Measurements from ENCODE around the gene CLK1. TPM values are rescaled to one million over a fixed set of nuclear protein-coding genes. Genes with fewer than 3 reads are reported as not detected.

Gene CLK1
- total and polyA plus RNA-seq, 3 experiments from 2014 or later, result 44.8 to 114 (median 110) TPM

- H3K9me3 Mint-ChIP-seq, result no peaks in the 10 kb centered on the region
- peak overlapping the region in 1 of 7 donors; percentile 53 for H3K4me3 Mint-ChIP-seq
- Histone ChIP-seq H3K27ac (ENCODE audit: low read depth, low read length) (no peak overlapping the region), H3K4me1 (ENCODE audit: insufficient read depth, low read length) (no peaks in the 10 kb centered on the region), H3K27me3 (ENCODE audit: insufficient read depth, low read length, poor library complexity, severe bottlenecking) (no peaks in the 10 kb centered on the region), H3K4me3 (ENCODE audit: low read length) (no peak overlapping the region), H3K9me3 (ENCODE audit: low read length) (no peaks in the 10 kb centered on the region), H3K36me3 (ENCODE audit: insufficient read depth, low read length) (peaks cover 44% of the 10 kb centered on the region)
- H3K27ac Mint-ChIP-seq, result peak overlapping the region in 6 of 8 donors; percentile 38 to 78 (median 50)
- H3K4me1 Mint-ChIP-seq, result peaks cover 0 to 19% (median 18%) of the 10 kb centered on the region in 3 donors
- DNase-seq, result no peak
- ChIA-PET CTCF (no interaction called here), POLR2A (interaction anchor here (1.1 to 2.3 kb wide), 2 partner anchors 8 to 14 kb away, joined by 4 to 9 read pairs; partner anchors contain the start of gene CLK1)
- peaks cover 0 to 2% of the 10 kb centered on the region in 2 donors for H3K27me3 Mint-ChIP-seq
- H3K36me3 Mint-ChIP-seq, result peaks cover 17 to 53% (median 20%) of the 10 kb centered on the region in 3 donors
Observed at GRCh38 chr2:200850512-200851256, 13.8 kb downstream of the CLK1 start.

GRCh38 chr2:200847939-200848338 lies 16.5 kb downstream of the CLK1 start:
- H3K36me3 Mint-ChIP-seq, result peaks cover 7 to 28% (median 17%) of the 10 kb centered on the region in 3 donors
- H3K4me1 ChIP-seq (ENCODE audit: insufficient read depth, low read length), result no peaks in the 10 kb centered on the region
- H3K4me3 ChIP-seq (ENCODE audit: low read length), result no peak overlapping the region
- no peaks in the 10 kb centered on the region for H3K9me3 ChIP-seq (ENCODE audit: low read length)
- H3K36me3 ChIP-seq (ENCODE audit: insufficient read depth, low read length), result peaks cover 18% of the 10 kb centered on the region
- H3K27ac ChIP-seq (ENCODE audit: low read depth, low read length), result no peak overlapping the region
- ChIA-PET CTCF (interaction anchor here (0.9 to 2.4 kb wide), 3 partner anchors 11 to 220 kb away, joined by 3 to 8 read pairs (median 5); no protein-coding TSS in a partner anchor), POLR2A (interaction anchor here (2.4 kb wide), 1 partner anchor 16 kb away, joined by 11 read pairs; the partner anchor contains the start of gene CLK1)
- DNase-seq, result no peak
- H3K9me3 Mint-ChIP-seq, result no peaks in the 10 kb centered on the region
- H3K27me3 Mint-ChIP-seq, result peaks cover 0 to 2% of the 10 kb centered on the region in 2 donors
- peak overlapping the region in 2 of 8 donors; percentile 8 to 79 for H3K27ac Mint-ChIP-seq
- H3K27me3 ChIP-seq (ENCODE audit: insufficient read depth, low read length, poor library complexity, severe bottlenecking), result no peaks in the 10 kb centered on the region
- no peak overlapping the region for H3K4me3 Mint-ChIP-seq
- peaks cover 0 to 13% (median 12%) of the 10 kb centered on the region in 3 donors for H3K4me1 Mint-ChIP-seq

- peaks cover 0 to 8% (median 5%) of the 10 kb centered on the region in 3 donors for H3K4me1 Mint-ChIP-seq
- ChIA-PET CTCF (interaction anchor here (1.8 kb wide), 1 partner anchor 17 kb away, joined by 5 read pairs; the partner anchor contains the start of gene CLK1), POLR2A (no interaction called here)
- no peaks in the 10 kb centered on the region for H3K9me3 ChIP-seq (ENCODE audit: low read length)
- H3K27ac Mint-ChIP-seq, result no peak overlapping the region
- H3K4me3 ChIP-seq (ENCODE audit: low read length), result no peak overlapping the region
- H3K36me3 Mint-ChIP-seq, result peaks cover 2 to 21% (median 11%) of the 10 kb centered on the region in 3 donors
- H3K9me3 Mint-ChIP-seq, result no peaks in the 10 kb centered on the region
- no peaks in the 10 kb centered on the region for H3K4me1 ChIP-seq (ENCODE audit: insufficient read depth, low read length)
- peaks cover 0 to 2% of the 10 kb centered on the region in 2 donors for H3K27me3 Mint-ChIP-seq
- DNase-seq, result no peak
- no peak overlapping the region for H3K4me3 Mint-ChIP-seq
- no peaks in the 10 kb centered on the region for H3K27me3 ChIP-seq (ENCODE audit: insufficient read depth, low read length, poor library complexity, severe bottlenecking)
- H3K36me3 ChIP-seq (ENCODE audit: insufficient read depth, low read length), result peaks cover 11% of the 10 kb centered on the region
- no peak overlapping the region for H3K27ac ChIP-seq (ENCODE audit: low read depth, low read length)
Observed at GRCh38 chr2:200847269-200847668, 17.2 kb downstream of the CLK1 start.

GRCh38 chr2:200845669-200846325 lies 18.7 kb downstream of the CLK1 start:
- peaks cover 0 to 1% (median 0%) of the 10 kb centered on the region in 3 donors for H3K4me1 Mint-ChIP-seq
- peaks cover 0 to 6% (median 4%) of the 10 kb centered on the region in 3 donors for H3K36me3 Mint-ChIP-seq
- H3K27me3 Mint-ChIP-seq, result peaks cover 0 to 2% of the 10 kb centered on the region in 2 donors
- no peak overlapping the region for H3K4me3 Mint-ChIP-seq
- POLR2A ChIA-PET, result interaction anchor here (0.7 kb wide), 1 partner anchor 42 kb away, joined by 6 read pairs; no protein-coding TSS in a partner anchor
- CTCF ChIA-PET, result interaction anchor here (1.8 kb wide), 1 partner anchor 18 kb away, joined by 5 read pairs; the partner anchor contains the start of gene CLK1
- H3K9me3 Mint-ChIP-seq, result no peaks in the 10 kb centered on the region
- Histone ChIP-seq H3K4me1 (ENCODE audit: insufficient read depth, low read length) (no peaks in the 10 kb centered on the region), H3K36me3 (ENCODE audit: insufficient read depth, low read length) (no peaks in the 10 kb centered on the region), H3K27me3 (ENCODE audit: insufficient read depth, low read length, poor library complexity, severe bottlenecking) (no peaks in the 10 kb centered on the region), H3K9me3 (ENCODE audit: low read length) (no peaks in the 10 kb centered on the region), H3K27ac (ENCODE audit: low read depth, low read length) (no peak overlapping the region), H3K4me3 (ENCODE audit: low read length) (no peak overlapping the region)
- DNase-seq, result no peak
- peak overlapping the region in 1 of 8 donors; percentile 82 for H3K27ac Mint-ChIP-seq

GRCh38 chr2:200845194-200845593 lies 19.3 kb downstream of the CLK1 start:
- CTCF ChIA-PET, result interaction anchor here (1.2 kb wide), 1 partner anchor 28 kb away, joined by 3 read pairs; no protein-coding TSS in a partner anchor
- no peak overlapping the region for H3K4me3 ChIP-seq (ENCODE audit: low read length)
- POLR2A ChIA-PET, result interaction anchor here (0.5 kb wide), 1 partner anchor 119 kb away, joined by 9 read pairs; no protein-coding TSS in a partner anchor

GRCh38 chr2:200843993-200844948 lies 20.2 kb downstream of the CLK1 start:
- DNase-seq, result no peak
- Histone ChIP-seq H3K4me3 (ENCODE audit: low read length) (no peak overlapping the region), H3K4me1 (ENCODE audit: insufficient read depth, low read length) (no peaks in the 10 kb centered on the region), H3K36me3 (ENCODE audit: insufficient read depth, low read length) (no peaks in the 10 kb centered on the region), H3K27me3 (ENCODE audit: insufficient read depth, low read length, poor library complexity, severe bottlenecking) (no peaks in the 10 kb centered on the region), H3K27ac (ENCODE audit: low read depth, low read length) (no peak overlapping the region), H3K9me3 (ENCODE audit: low read length) (no peaks in the 10 kb centered on the region)
- Mint-ChIP-seq H3K9me3 (no peaks in the 10 kb centered on the region), H3K36me3 (no peaks in the 10 kb centered on the region), H3K27me3 (no peaks in the 10 kb centered on the region), H3K4me1 (peaks cover 0 to 1% (median 0%) of the 10 kb centered on the region in 3 donors), H3K27ac (no peak overlapping the region), H3K4me3 (no peak overlapping the region)
- CTCF ChIA-PET, result interaction anchor here (1.2 kb wide), 1 partner anchor 27 kb away, joined by 3 read pairs; no protein-coding TSS in a partner anchor
- POLR2A ChIA-PET, result no interaction called here

More at GRCh38 chr2:200845194-200845593, 19.3 kb downstream of the CLK1 start:
- Histone ChIP-seq H3K4me1 (ENCODE audit: insufficient read depth, low read length) (no peaks in the 10 kb centered on the region), H3K27ac (ENCODE audit: low read depth, low read length) (no peak overlapping the region), H3K9me3 (ENCODE audit: low read length) (no peaks in the 10 kb centered on the region), H3K36me3 (ENCODE audit: insufficient read depth, low read length) (no peaks in the 10 kb centered on the region), H3K27me3 (ENCODE audit: insufficient read depth, low read length, poor library complexity, severe bottlenecking) (no peaks in the 10 kb centered on the region)
- peaks cover 0 to under 1% (median 0%) of the 10 kb centered on the region in 3 donors for H3K36me3 Mint-ChIP-seq
- H3K27me3 Mint-ChIP-seq, result no peaks in the 10 kb centered on the region
- H3K4me1 Mint-ChIP-seq, result peaks cover 0 to 1% (median 0%) of the 10 kb centered on the region in 3 donors
- no peak overlapping the region for H3K4me3 Mint-ChIP-seq
- no peaks in the 10 kb centered on the region for H3K9me3 Mint-ChIP-seq
- no peak overlapping the region for H3K27ac Mint-ChIP-seq
- no peak for DNase-seq

GRCh38 chr2:200839513-200839912 lies 24.9 kb downstream of the CLK1 start:
- Histone ChIP-seq H3K4me1 (ENCODE audit: insufficient read depth, low read length) (no peaks in the 10 kb centered on the region), H3K27me3 (ENCODE audit: insufficient read depth, low read length, poor library complexity, severe bottlenecking) (no peaks in the 10 kb centered on the region), H3K9me3 (ENCODE audit: low read length) (peaks cover 4% of the 10 kb centered on the region), H3K27ac (ENCODE audit: low read depth, low read length) (no peak overlapping the region), H3K4me3 (ENCODE audit: low read length) (no peak overlapping the region), H3K36me3 (ENCODE audit: insufficient read depth, low read length) (no peaks in the 10 kb centered on the region)
- no peak for DNase-seq
- POLR2A ChIA-PET, result no interaction called here
- peaks cover 0 to 20% (median 1%) of the 10 kb centered on the region in 3 donors for H3K36me3 Mint-ChIP-seq
- H3K27me3 Mint-ChIP-seq, result peaks cover 0 to 4% of the 10 kb centered on the region in 2 donors
- H3K4me3 Mint-ChIP-seq, result no peak overlapping the region
- peaks cover 0 to 14% (median 12%) of the 10 kb centered on the region in 5 donors for H3K9me3 Mint-ChIP-seq
- no peaks in the 10 kb centered on the region for H3K4me1 Mint-ChIP-seq
- CTCF ChIA-PET, result interaction anchor here (0.8 kb wide), 1 partner anchor 9 kb away, joined by 3 read pairs; no protein-coding TSS in a partner anchor
- H3K27ac Mint-ChIP-seq, result no peak overlapping the region
